ENCODE results near the gene POLE.

POLE gene

GRCh38 chr12:132632521-132633228, 54.5 kb downstream of the POLE start:
- no peak for DNase-seq (ENCODE audit: low read depth in 2 of 2)

DNA sequence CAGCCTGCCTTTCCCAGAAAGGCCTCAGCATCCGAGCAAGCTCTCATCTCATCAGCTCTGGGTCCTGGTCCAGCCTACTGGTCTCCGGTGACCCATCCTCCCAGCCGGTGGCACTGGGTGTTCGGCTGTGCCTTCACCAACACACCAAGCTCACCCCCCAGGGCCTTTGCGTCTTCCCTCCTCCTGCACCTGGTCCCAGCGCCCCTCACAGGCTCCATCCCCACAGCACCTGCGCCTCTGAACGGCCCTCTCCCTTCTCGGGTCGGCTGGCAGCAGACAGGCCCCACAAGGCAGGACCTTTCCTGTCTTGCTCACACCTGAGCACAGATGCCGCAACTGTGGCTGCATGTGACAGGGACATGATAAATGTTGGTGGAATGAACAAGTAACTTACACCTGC, 55.5 kb downstream of the POLE start:
- no peak for DNase-seq (ENCODE audit: low read depth in 2 of 2)

- no peak for DNase-seq (ENCODE audit: low read depth in 2 of 2)
These were observed 56.5 kb downstream of the POLE start for GRCh38 chr12:132630672-132631071.

GRCh38 chr12:132629330-132629729, 57.8 kb downstream of the POLE start:
- no peak for DNase-seq (ENCODE audit: low read depth in 2 of 2)

DNA sequence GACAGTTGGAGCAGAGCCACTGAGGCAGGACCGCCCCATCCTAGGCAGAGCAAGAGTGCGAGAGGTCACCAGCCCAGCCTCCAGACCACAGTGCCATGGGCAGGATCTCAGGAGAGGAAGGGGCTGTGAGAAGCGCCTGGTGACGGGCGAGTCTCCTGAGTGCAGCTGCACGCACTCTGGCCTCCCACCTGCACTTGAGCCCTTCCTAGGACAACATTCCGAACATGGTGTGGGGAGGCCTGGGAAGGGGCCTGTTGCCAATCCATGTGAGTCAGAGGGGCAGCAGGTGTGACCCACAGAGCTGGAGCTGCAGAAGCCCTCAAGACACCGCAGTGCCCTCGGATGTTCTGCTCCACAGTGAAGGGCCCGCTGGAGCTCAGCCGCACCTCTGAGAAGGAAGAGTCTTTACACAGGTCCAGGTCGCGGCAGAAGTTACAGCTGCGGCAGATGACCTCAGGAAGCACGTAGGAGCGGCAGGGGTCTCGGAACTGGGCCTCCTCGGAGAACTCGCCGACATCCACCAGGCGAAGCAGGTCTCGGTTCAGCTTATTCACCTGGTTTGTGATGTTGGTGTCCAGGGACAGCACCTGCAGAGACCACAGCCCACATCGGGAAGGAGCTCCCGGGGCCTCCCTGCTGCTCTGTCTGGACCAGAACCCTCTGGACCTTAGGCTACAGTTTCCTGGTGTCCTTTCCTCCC, 61.3 kb downstream of the POLE start:
- no peak for DNase-seq (ENCODE audit: low read depth in 2 of 2)

GRCh38 chr12:132624910-132625630, 62.1 kb downstream of the POLE start:
- DNase-seq (ENCODE audit: low read depth in 2 of 2), result no peak

DNA sequence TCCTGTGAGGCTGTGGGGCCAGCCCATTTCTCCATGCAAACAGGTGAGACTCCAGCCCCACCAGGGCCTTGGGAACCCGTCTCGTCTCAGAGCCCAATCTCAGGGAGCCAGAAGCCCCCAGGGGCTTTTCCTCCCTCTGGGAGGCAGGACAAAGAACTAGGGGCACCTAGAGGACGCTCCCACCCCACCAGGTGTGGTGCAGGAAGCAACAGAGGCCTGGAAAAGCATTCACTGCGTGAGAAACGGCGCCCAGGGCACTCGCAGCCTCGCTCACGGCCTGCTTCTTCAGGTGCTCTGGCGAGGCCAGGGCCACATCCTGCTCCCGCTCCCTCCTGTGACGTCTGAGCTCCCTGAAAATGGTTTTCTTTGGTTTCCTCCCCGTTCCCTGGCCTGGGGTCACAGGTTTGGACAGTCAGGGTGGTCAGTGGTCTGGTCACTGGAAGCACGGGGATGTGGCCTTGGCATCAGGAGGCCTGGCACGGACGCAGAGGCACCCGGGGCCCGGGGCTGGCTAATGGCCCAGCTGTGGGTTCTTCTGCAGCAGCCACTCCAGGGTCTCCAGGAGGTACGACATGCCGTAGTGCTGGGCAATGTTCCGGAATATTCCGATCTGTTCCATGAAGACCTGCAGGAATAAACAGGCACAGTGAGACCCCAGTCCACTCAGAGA, 62.8 kb downstream of the POLE start:
- no peak for DNase-seq (ENCODE audit: low read depth in 2 of 2)

- no peak for DNase-seq (ENCODE audit: low read depth in 2 of 2)
These were observed 63.9 kb downstream of the POLE start for GRCh38 chr12:132623072-132623869.

DNA sequence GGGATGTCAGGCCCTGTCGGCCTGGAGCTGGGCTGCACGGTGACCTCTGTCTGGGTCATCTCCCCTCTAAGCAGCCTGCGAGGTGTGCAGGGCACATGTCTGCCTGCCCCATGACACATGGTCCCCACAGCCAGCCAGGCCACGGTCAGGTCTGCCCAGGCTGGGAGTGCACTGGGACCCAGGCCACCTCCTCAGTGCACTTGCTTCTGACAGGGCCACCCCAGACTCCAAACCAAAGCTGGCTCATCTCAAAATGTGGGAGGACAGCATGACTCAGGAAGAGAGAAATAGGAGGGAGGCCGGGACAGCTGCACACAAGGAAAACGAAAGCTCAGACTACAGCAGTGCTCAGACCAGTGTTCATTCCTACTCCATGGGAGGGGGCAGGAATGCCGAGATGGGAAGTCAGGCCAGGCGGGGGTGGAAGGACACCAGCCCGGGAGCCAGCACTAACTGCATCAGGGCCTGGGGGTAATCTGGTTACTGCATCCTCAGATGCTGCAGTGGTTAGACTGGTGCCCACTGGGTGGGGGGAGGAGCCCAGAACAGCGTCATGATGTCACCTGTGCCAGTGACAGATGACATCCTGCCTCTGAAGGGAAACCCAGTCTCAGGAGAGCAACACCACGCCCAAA, 64.6 kb downstream of the POLE start:
- DNase-seq (ENCODE audit: low read depth in 2 of 2), result no peak

- DNase-seq (ENCODE audit: low read depth in 2 of 2), result no peak
These were observed 65.3 kb downstream of the POLE start for GRCh38 chr12:132621657-132622435.

DNA sequence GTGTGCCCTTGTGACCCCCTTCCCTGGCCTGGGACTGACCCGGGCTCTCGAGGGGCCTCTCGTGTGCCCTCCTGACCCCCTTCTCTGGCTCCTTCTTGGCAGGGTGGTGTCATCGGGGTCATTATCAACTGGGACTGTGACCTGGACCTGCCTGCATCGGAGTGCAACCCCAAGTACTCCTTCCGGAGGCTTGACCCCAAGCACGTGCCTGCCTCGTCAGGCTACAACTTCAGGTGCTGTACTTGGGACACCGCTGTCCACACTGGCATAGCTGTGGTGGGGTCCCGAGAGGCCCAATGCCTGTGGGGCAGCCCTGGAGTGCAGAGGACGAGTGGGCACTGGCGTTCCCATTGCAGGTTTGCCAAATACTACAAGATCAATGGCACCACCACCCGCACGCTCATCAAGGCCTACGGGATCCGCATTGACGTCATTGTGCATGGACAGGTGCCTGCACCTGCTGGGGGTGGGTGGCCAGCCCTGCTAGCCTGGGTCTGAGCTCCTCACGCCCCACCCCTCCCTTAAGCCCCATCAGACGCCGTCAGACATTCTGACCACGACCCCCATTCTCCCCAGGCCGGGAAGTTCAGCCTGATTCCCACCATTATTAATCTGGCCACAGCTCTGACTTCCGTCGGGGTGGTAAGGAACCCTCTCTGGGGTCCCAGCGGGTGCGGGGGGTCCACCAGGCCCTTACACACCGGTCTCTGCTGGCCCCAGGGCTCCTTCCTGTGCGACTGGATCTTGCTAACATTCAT, 66.1 kb downstream of the POLE start:
- no peak for DNase-seq (ENCODE audit: low read depth in 2 of 2)

DNA sequence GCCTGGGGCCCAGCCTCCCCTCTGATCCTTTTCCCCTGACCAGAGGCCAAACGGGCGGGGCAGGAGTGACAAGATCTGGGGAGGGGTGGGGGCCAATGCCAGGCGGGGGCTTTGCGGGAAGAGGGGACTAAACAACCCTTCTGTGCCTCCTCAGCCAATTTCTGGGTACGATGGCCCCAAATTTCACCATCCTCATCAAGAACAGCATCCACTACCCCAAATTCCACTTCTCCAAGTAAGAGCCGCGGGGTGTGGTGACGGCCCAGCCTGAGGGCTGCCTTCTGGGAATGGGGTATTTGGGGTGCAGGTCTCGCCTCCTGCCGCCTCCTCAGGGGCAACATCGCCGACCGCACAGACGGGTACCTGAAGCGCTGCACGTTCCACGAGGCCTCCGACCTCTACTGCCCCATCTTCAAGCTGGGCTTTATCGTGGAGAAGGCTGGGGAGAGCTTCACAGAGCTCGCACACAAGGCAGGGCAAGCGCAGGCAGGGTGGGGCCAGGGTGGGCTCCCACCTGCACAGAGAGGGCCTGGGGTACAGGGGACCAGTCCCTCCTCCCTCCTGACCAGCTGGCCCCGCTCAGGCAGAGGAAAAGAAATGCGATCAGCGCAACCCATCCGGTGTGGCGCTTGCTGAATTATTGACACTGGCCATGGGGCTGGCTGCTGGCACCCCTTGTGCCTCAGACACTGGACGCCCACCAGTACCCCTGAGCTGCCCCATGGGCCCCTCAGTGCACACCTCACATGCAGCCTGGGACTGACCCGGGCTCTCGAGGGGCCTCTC, 66.8 kb downstream of the POLE start:
- DNase-seq (ENCODE audit: low read depth in 2 of 2), result no peak

GRCh38 chr12:132619386-132620112, 67.6 kb downstream of the POLE start:
- DNase-seq (ENCODE audit: low read depth in 2 of 2), result no peak

GRCh38 chr12:132619071-132619385, 68.1 kb downstream of the POLE start:
- DNase-seq (ENCODE audit: low read depth in 2 of 2), result no peak

DNA sequence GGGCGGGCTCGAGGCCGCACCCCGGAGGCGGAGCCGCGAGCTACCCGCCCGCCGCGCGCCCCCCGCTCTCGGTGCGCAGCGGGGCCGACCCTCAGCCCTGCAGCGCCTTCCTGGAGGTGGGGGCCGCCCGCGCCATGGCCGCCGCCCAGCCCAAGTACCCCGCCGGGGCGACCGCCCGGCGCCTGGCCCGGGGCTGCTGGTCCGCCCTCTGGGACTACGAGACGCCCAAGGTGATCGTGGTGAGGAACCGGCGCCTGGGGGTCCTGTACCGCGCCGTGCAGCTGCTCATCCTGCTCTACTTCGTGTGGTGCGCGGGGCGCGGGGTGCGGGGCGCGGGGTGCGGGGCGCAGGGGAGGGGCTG, 68.5 kb downstream of the POLE start, which contains the start of gene P2RX2:
Gene P2RX2 (plus strand): TSS at position 94 of the 361 bp plus-strand sequence. CDS start 41 bp downstream, at position 135.
- no peak for DNase-seq (ENCODE audit: low read depth in 2 of 2)

GRCh38 chr12:132617822-132618682, 69.1 kb downstream of the POLE start:
- no peak for DNase-seq (ENCODE audit: low read depth in 2 of 2)

DNA sequence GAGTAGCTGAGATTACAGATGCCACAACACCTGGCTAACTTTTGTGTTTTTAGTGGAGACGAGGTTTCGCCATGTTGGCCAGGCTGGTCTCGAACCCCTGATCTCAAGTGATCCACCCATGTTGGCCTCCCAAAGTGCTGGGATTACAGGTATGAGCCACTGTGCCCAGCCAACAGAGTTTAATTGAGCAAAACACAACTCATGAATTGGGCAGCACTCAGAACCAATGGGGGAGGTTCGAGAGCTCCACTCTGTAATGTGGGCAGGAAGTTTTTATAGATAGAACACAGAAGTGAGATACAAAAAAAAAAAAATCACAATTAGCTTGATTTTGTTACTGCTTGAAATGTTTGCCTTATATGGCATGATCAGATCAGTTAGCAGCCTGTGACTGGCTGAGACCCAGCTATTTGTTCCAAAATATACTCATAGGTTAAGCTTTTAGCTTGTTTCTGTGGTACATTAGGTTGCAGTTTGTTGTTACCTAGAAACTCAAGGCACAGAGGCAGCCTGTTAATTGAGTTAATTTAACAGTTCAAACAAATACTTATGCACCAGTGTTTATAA, 69.9 kb downstream of the POLE start:
- no peak for DNase-seq (ENCODE audit: low read depth in 2 of 2)
